ENCODE measurements around the gene SLC22A6.

- TF ChIP-seq SUZ12 (IDR thresholded peaks at IDR 0.05; ENCODE audit: extremely low read depth, insufficient read depth, insufficient read length) (no peak), ZNF274 (IDR thresholded peaks at IDR 0.05; ENCODE audit: low read depth, low read length) (no peak), YY1 (IDR thresholded peaks at IDR 0.05; ENCODE audit: insufficient read depth, insufficient read length) (no peak)
Observed at GRCh38 chr11:62959422-62959980, 25.3 kb downstream of the SLC22A6 start.

Data from NT2/D1 (cell line).